Skeletal muscle tissue (tissue), 4 donors: Measurements from ENCODE around the gene UBR1. TPM values are rescaled to one million over a fixed set of nuclear protein-coding genes. Genes with fewer than 3 reads are reported as not detected.
"Not testable (repeated sequence)": the region's sequence is repeated elsewhere in the genome, so short reads cannot be mapped to it uniquely, and the experiment has no call there.

Experiments
- H3K27ac ChIP-seq: one replicate; pipeline ENCODE4 v1.7.0; 2013; ENCODE audit warnings: mild to moderate bottlenecking, low read depth, low read length, inconsistent platforms
- H3K27me3 ChIP-seq, 3 donors: one replicate each; pipeline ENCODE4 v1.7.0; 2013; ENCODE audit warnings: low read length in 3 of 3; ENCODE audit not compliant: control insufficient read depth in 3 of 3, insufficient read depth in 3 of 3
- H3K36me3 ChIP-seq, 3 donors: one replicate each; pipeline ENCODE4 v1.7.0; 2013; ENCODE audit warnings: low read length in 3 of 3; ENCODE audit not compliant: control insufficient read depth in 3 of 3, insufficient read depth in 3 of 3
- H3K4me1 ChIP-seq, 3 donors: one replicate each; pipeline ENCODE4 v1.7.0; 2013; ENCODE audit warnings: low read length in 3 of 3, mild to moderate bottlenecking in 3 of 3; ENCODE audit not compliant: control insufficient read depth in 3 of 3, insufficient read depth in 3 of 3
- H3K4me3 ChIP-seq, 3 donors: one replicate each; pipeline ENCODE4 v1.7.0; 2013; ENCODE audit warnings: low read length in 3 of 3
- H3K9ac ChIP-seq, 3 donors: one replicate each; pipeline ENCODE4 v1.7.0; 2013; ENCODE audit warnings: low read length in 3 of 3, mild to moderate bottlenecking in 3 of 3, moderate library complexity in 2 of 3, low read depth in 1 of 3
- H3K9me3 ChIP-seq, 3 donors: one replicate each; pipeline ENCODE4 v1.7.0; 2013; ENCODE audit warnings: low read length in 3 of 3; ENCODE audit not compliant: control insufficient read depth in 3 of 3
- total RNA-seq: library from RNA; depleted of rRNA; stranded (reverse); fragments of >200 nt; gene quantifications from one replicate; pipeline ENCODE4 v1.2.3, GENCODE V29; 2014
- donor health status: Osteomylitis.

The UBR1 gene
- total RNA-seq, 1 donor from 2014 or later = 45.9 TPM

- no peaks in the 10 kb centered on the region for H3K9me3 ChIP-seq
- H3K27me3 ChIP-seq = no peaks in the 10 kb centered on the region
- H3K36me3 ChIP-seq = peaks cover 19 to 64% (median 60%) of the 10 kb centered on the region in 3 donors
- H3K4me1 ChIP-seq = no peaks in the 10 kb centered on the region
- no peak overlapping the region for H3K4me3 ChIP-seq
- no peak overlapping the region for H3K9ac ChIP-seq
- no peak overlapping the region for H3K27ac ChIP-seq
Measured at GRCh38 chr15:42955518-42955917, 150.3 kb downstream of the UBR1 start.

DNA sequence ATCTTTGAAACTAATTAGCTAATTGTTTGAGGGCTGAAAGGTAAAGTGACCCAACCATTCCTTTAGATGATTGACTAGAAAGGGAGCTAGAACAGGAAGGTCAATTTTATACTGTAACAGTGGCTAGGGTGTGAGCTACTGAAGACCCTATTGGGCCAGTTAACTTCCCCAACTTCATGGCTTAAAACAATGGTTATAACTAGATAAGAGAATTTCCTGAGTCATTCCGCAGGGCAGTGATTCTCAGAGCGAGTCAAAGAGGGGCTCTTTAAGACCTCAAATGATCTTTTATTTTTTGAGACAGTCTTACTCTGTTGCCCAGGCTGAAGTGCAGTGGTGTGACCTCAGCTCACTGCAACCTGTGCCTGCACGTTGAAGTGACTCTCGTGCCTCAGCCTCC lies 151.5 kb downstream of the UBR1 start:
- no peak overlapping the region for H3K9ac ChIP-seq
- no peaks in the 10 kb centered on the region for H3K27me3 ChIP-seq
- H3K27ac ChIP-seq = no peak overlapping the region
- H3K4me1 ChIP-seq = no peaks in the 10 kb centered on the region
- H3K9me3 ChIP-seq = no peaks in the 10 kb centered on the region
- peaks cover 18 to 60% (median 57%) of the 10 kb centered on the region in 3 donors for H3K36me3 ChIP-seq
- H3K4me3 ChIP-seq = no peak overlapping the region

- H3K27me3 ChIP-seq, H3K9ac ChIP-seq, H3K27ac ChIP-seq, H3K4me3 ChIP-seq, H3K4me1 ChIP-seq, H3K9me3 ChIP-seq: not testable (repeated sequence)
- H3K36me3 ChIP-seq = peaks cover 23 to 54% (median 46%) of the 10 kb centered on the region in 3 donors
Measured at GRCh38 chr15:42948898-42949297, 156.9 kb downstream of the UBR1 start.

DNA sequence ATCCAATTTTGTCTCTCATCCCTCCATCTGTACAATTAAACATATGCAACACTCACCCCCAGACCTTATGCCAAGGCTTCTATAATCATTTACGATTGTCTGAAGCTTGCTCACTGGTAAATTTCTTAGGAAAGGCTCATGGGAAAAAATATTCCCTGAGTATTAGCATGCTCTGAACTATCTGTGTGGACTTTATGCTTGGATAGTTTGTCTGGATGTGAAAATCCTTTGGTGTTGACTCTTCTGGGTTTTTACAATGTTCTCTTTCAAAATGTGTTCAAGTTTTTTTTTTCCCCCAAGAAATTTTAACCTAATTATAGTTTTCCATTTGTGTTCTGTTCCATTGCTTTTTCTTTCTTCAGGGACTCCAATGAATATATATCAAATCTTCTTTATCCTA lies 165.3 kb downstream of the UBR1 start:
- Histone ChIP-seq H3K27ac (no peak overlapping the region), H3K9ac (no peak overlapping the region), H3K4me1 (no peaks in the 10 kb centered on the region), H3K4me3 (no peak overlapping the region), H3K9me3 (no peaks in the 10 kb centered on the region), H3K27me3 (no peaks in the 10 kb centered on the region), H3K36me3 (peaks cover 7 to 12% (median 8%) of the 10 kb centered on the region in 3 donors)

- Histone ChIP-seq H3K4me1 (no peaks in the 10 kb centered on the region), H3K9ac (no peak overlapping the region), H3K27ac (no peak overlapping the region), H3K27me3 (no peaks in the 10 kb centered on the region), H3K4me3 (no peak overlapping the region), H3K9me3 (no peaks in the 10 kb centered on the region), H3K36me3 (peaks cover 5 to 8% (median 6%) of the 10 kb centered on the region in 3 donors)
Measured at GRCh38 chr15:42939841-42940240, 166.0 kb downstream of the UBR1 start.

DNA sequence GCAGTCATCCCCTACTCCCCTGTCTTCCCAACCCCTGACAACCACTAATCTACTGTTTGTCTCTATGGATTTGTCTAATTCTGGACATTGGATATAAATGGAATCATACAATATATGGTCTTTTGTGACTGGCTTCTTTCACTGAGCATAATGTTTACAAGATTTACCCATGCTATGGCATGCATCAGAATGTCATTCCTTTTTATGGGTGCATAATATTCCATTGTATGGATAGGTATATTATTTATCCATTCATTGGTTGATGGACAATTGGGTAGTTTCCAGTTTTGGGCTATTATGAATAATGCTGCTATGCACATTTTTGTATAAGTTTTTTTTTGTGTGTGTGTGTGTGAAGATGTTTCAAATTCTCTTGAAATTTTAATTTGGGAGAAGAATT lies 168.7 kb downstream of the UBR1 start:
- H3K9ac ChIP-seq = no peak overlapping the region
- H3K4me3 ChIP-seq = no peak overlapping the region
- no peaks in the 10 kb centered on the region for H3K27me3 ChIP-seq
- H3K9me3 ChIP-seq = no peaks in the 10 kb centered on the region
- no peaks in the 10 kb centered on the region for H3K4me1 ChIP-seq
- no peaks in the 10 kb centered on the region for H3K36me3 ChIP-seq
- H3K27ac ChIP-seq = no peak overlapping the region

DNA sequence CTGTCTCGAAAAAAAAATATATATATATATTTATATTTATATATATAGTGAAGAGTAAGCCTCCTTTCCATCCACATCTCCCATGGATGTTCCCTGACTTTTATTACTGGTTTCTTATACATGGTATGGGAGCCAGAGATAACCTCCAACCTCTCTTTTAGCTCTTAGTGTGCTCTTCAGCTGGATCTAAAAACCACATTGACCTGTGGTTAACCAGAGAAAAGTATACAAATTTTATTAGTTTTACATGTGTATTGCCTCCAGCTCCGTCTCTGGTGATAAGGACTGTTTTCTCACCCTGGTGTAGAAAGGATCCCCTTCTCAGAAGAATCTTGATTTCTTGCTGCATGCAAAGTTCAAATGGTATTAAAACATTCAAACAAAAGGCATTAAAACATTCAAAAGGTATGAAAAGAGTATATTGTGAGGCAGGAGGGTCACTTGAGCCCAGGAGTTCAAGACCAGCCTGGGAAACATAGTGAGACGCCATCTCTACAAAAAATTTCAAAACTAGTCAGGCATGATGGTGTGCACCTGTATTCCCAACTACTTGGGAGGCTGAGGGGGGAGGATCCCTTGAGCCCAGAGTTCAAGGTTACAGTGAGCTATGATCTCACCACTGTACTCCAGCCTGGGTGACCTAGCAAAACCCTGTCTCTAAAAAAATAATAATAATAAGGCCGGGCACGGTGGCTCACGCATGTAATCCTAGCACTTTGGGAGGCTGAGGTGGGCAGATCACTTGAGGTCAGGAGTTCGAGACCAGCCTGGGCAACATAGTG lies 171.8 kb downstream of the UBR1 start:
- no peaks in the 10 kb centered on the region for H3K9me3 ChIP-seq
- no peaks in the 10 kb centered on the region for H3K4me1 ChIP-seq
- H3K4me3 ChIP-seq = no peak overlapping the region
- H3K9ac ChIP-seq = no peak overlapping the region
- no peaks in the 10 kb centered on the region for H3K36me3 ChIP-seq
- no peak overlapping the region for H3K27ac ChIP-seq
- no peaks in the 10 kb centered on the region for H3K27me3 ChIP-seq

- H3K4me1 ChIP-seq = no peaks in the 10 kb centered on the region
- no peak overlapping the region for H3K4me3 ChIP-seq
- H3K9ac ChIP-seq = no peak overlapping the region
- no peak overlapping the region for H3K27ac ChIP-seq
- no peaks in the 10 kb centered on the region for H3K36me3 ChIP-seq
- no peaks in the 10 kb centered on the region for H3K27me3 ChIP-seq
- no peaks in the 10 kb centered on the region for H3K9me3 ChIP-seq
Measured at GRCh38 chr15:42932833-42933515, 172.9 kb downstream of the UBR1 start.

- no peaks in the 10 kb centered on the region for H3K36me3 ChIP-seq
- no peaks in the 10 kb centered on the region for H3K4me1 ChIP-seq
- H3K27ac ChIP-seq = no peak overlapping the region
- H3K9ac ChIP-seq = no peak overlapping the region
- no peaks in the 10 kb centered on the region for H3K27me3 ChIP-seq
- H3K9me3 ChIP-seq = no peaks in the 10 kb centered on the region
- H3K4me3 ChIP-seq = no peak overlapping the region
Measured at GRCh38 chr15:42931702-42932486, 173.9 kb downstream of the UBR1 start.
